MM.1S (cell line): Measurements from ENCODE around the gene HSPB9.

Experiments
- DNase-seq: peaks from one replicate; pipeline ENCODE4 v3.0.0-alpha.2; 2015
- H2AFZ ChIP-seq: fragments of 300-600 bp; sonication (generic); 2 replicates; pipeline ENCODE4 v1.6.0; 2016; ENCODE audit warnings: antibody characterized with exemption, low read length
- H3F3A ChIP-seq: fragments of 300-600 bp; sonication (generic); 2 replicates; pipeline ENCODE4 v1.6.1; 2016; ENCODE audit warnings: mild to moderate bottlenecking, antibody characterized with exemption, low read length, moderate library complexity, mixed read lengths; ENCODE audit not compliant: insufficient read depth
- H3K27ac ChIP-seq: fragments of 300-600 bp; sonication (generic); 2 replicates; pipeline ENCODE4 v1.5.1; 2016; ENCODE audit warnings: mild to moderate bottlenecking, low read length
- H3K27me3 ChIP-seq: fragments of 300-600 bp; sonication (generic); replicated peaks from 2 replicates; pipeline ENCODE4 v1.6.0; 2016; ENCODE audit warnings: low read length; ENCODE audit not compliant: insufficient read depth
- H3K36me3 ChIP-seq: fragments of 300-600 bp; sonication (generic); replicated peaks from 2 replicates; pipeline ENCODE4 v1.6.1; 2016; ENCODE audit warnings: mild to moderate bottlenecking, low read length, mixed read lengths; ENCODE audit not compliant: insufficient read depth
- H3K4me1 ChIP-seq: fragments of 300-600 bp; sonication (generic); 2 replicates; pipeline ENCODE4 v1.6.1; 2016; ENCODE audit warnings: low read length, mixed read lengths
- H3K4me2 ChIP-seq: fragments of 300-600 bp; sonication (generic); 2 replicates; pipeline ENCODE4 v1.6.0; 2016; ENCODE audit warnings: low read depth, low read length
- H3K4me3 ChIP-seq: fragments of 300-600 bp; sonication (generic); 2 replicates; pipeline ENCODE4 v1.5.1; 2016; ENCODE audit warnings: low read length, mixed read lengths
- H3K79me2 ChIP-seq: fragments of 300-600 bp; sonication (generic); 2 replicates; pipeline ENCODE4 v1.6.1; 2016; ENCODE audit warnings: mixed run types, low read length, mixed read lengths
- H3K9ac ChIP-seq: fragments of 300-600 bp; sonication (generic); 2 replicates; pipeline ENCODE4 v1.6.1; 2016; ENCODE audit warnings: low read length, mixed read lengths
- H3K9me2 ChIP-seq: fragments of 300-600 bp; sonication (generic); replicated peaks from 2 replicates; pipeline ENCODE4 v1.6.1; 2016; ENCODE audit warnings: mild to moderate bottlenecking, low read length, mixed read lengths; ENCODE audit not compliant: insufficient read depth
- H3K9me3 ChIP-seq: fragments of 300-600 bp; sonication (generic); replicated peaks from 2 replicates; pipeline ENCODE4 v1.6.1; 2016; ENCODE audit warnings: mild to moderate bottlenecking, low read length, mixed read lengths; ENCODE audit not compliant: insufficient read depth
- H4K20me1 ChIP-seq: fragments of 300-600 bp; sonication (generic); 2 replicates; pipeline ENCODE4 v1.6.1; 2016; ENCODE audit warnings: mild to moderate bottlenecking, low read length, moderate library complexity, mixed read lengths; ENCODE audit not compliant: insufficient read depth
- CTCF ChIP-seq: fragments of 300-600 bp; sonication (generic); IDR thresholded peaks from 2 replicates; pipeline ENCODE4 v1.5.1; 2016; ENCODE audit warnings: antibody characterized with exemption, low read length, mixed read lengths
- EZH2 ChIP-seq: fragments of 300-600 bp; sonication (generic); optimal IDR thresholded peaks from 2 replicates; pipeline ENCODE3; 2017; ENCODE audit warnings: low read depth, mild to moderate bottlenecking, antibody characterized with exemption, low read length, mixed read lengths
- EZH2phosphoT487 ChIP-seq: fragments of 300-600 bp; sonication (generic); IDR thresholded peaks from 2 replicates; pipeline ENCODE4 v1.6.1; 2018; ENCODE audit warnings: antibody characterized with exemption, low read length

Gene HSPB9

GRCh38 chr17:42107597-42108576, 14.7 kb upstream of the HSPB9 start:
- H3K4me3 ChIP-seq: no peak overlapping the region
- H3K27me3 ChIP-seq: no peaks in the 10 kb centered on the region
- H3K4me1 ChIP-seq: peaks cover 18% of the 10 kb centered on the region
- H3K4me2 ChIP-seq: peak overlapping the region; percentile 65; the same call in 1 of the 2 replicates
- H3K9me2 ChIP-seq: no peaks in the 10 kb centered on the region
- H3K9me3 ChIP-seq: no peaks in the 10 kb centered on the region
- TF ChIP-seq EZH2phosphoT487 (no peak), CTCF (no peak), EZH2 (no peak)
- H3K79me2 ChIP-seq: no peaks in the 10 kb centered on the region
- H4K20me1 ChIP-seq: no peaks in the 10 kb centered on the region
- peak overlapping the region; percentile 58 for H2AFZ ChIP-seq
- peaks cover 12% of the 10 kb centered on the region for H3F3A ChIP-seq
- no peak overlapping the region for H3K27ac ChIP-seq
- no peaks in the 10 kb centered on the region for H3K36me3 ChIP-seq
- DNase-seq: peak; percentile 82
- H3K9ac ChIP-seq: no peak overlapping the region

- TF ChIP-seq EZH2 (no peak), CTCF (no peak), EZH2phosphoT487 (no peak)
- Histone ChIP-seq H4K20me1 (no peaks in the 10 kb centered on the region), H3K9ac (no peak overlapping the region), H3K36me3 (no peaks in the 10 kb centered on the region), H3K4me1 (peaks cover 29% of the 10 kb centered on the region), H3K27me3 (no peaks in the 10 kb centered on the region), H3K27ac (no peak overlapping the region), H3F3A (peaks cover 21% of the 10 kb centered on the region), H3K9me2 (no peaks in the 10 kb centered on the region), H3K4me2 (no peak overlapping the region), H3K4me3 (no peak overlapping the region), H3K9me3 (no peaks in the 10 kb centered on the region), H3K79me2 (no peaks in the 10 kb centered on the region), H2AFZ (no peak overlapping the region)
- no peak for DNase-seq
Measured at GRCh38 chr17:42109086-42109485, 13.5 kb upstream of the HSPB9 start.

GRCh38 chr17:42110301-42111264, 12.0 kb upstream of the HSPB9 start:
- Histone ChIP-seq H3K79me2 (peaks cover 6% of the 10 kb centered on the region; the same call in 1 of the 2 replicates), H4K20me1 (no peaks in the 10 kb centered on the region), H3K36me3 (no peaks in the 10 kb centered on the region), H3K9me3 (no peaks in the 10 kb centered on the region), H3F3A (peaks cover 25% of the 10 kb centered on the region), H2AFZ (no peak overlapping the region), H3K27ac (no peak overlapping the region), H3K27me3 (no peaks in the 10 kb centered on the region), H3K4me1 (peaks cover 36% of the 10 kb centered on the region), H3K9me2 (no peaks in the 10 kb centered on the region), H3K4me2 (no peak overlapping the region), H3K9ac (no peak overlapping the region), H3K4me3 (no peak overlapping the region)
- TF ChIP-seq CTCF (no peak), EZH2 (no peak), EZH2phosphoT487 (no peak)
- DNase-seq: no peak
